Middle frontal gyrus (tissue), 1 donor: Measurements from ENCODE around the gene MAVS.
A peak's percentile ranks its signal among the peaks of the same experiment; 100 is the strongest.
"Not testable (repeated sequence)": the region's sequence is repeated elsewhere in the genome, so short reads cannot be mapped to it uniquely, and the experiment has no call there.

Experiments
- DNase-seq: peaks from one replicate; pipeline ENCODE4 v3.0.0-alpha.2; 2015; ENCODE audit warnings: low spot score; ENCODE audit errors: extremely low spot score

The MAVS gene

DNA sequence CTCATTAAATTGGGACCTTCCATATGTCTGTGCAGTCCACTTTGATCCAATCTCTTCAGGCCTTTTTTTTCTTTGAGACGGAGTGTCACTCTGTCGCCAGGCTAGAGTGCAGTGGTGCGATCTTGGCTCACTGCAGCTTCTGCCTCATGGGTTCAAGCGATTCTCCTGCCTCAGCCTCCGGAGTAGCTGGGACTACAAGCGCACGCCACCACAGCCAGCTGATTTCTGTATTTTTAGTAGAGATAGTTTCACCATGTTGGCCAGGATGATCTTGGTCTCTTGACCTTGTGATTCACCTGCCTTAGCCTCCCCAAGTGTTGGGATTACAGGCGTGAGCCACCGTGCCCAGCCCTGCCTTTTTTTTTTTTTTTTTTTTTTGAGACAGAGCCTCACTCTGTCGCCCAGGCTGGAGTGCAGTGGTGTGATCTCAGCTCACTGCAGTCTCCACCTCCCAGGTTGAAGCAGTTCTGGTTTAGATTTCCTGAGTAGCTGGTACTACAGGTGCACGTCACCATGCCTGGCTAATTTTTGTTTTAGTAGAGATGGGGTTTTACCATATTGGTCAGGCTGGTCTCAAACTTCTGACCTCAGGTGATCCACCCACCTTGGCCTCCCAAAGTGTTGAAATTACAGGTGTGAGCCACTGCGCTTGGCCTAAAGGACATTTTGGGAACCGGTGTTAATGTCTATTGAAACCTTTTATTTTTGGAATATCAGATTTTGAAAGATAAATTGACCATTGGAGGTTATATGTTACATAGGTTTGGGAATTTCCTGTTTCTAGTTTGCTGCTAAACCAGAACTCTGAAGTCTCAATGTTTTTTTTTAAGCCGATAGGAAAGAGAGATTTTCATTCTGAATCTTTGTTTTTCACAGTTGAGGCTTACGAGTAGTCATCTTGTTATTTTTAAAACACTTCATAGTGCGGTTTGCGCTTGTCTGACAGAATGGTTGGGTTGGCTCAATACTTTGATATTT lies 60.4 kb downstream of the MAVS start:
- DNase-seq: not testable (repeated sequence)

DNA sequence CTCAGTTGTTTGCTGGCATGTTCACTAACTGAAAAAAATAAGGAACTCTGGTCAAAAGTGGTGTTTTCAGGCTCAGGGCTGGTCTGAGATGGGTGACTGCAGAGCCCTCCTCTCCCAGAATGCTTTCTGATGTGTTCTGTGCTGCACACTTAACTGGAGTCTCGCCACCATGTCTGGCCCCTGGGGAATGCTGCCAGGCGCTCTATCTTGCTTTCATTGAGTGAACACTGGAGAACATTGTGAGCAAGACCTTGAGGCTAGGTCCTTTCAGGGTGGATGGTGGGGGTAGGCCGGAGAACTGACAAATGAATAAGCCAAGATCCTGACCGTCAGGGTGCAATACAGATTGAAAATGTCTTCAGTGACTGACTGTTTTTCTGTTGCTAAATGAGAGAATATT lies 62.0 kb downstream of the MAVS start:
- DNase-seq: no peak

DNA sequence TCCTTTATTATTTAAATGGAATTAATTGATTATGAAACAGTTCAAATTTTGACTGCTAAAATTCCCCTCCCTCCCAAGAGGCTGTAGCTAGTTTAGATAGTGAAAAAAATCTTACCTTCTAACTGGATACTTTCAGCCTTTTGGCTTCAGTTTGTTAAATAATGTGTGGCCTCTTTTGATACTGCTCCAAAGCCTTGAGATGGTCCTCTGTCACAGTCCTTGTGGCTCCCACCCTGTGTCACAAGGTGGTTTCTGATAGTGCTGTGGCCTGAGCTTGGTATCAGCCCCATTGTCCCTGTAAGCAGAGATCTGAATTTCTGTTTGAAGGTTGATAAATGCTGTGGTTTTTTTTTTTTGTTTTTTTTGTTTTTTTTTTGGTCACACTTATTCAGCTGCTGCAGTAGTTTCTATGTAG lies 63.3 kb downstream of the MAVS start:
- no peak for DNase-seq

DNA sequence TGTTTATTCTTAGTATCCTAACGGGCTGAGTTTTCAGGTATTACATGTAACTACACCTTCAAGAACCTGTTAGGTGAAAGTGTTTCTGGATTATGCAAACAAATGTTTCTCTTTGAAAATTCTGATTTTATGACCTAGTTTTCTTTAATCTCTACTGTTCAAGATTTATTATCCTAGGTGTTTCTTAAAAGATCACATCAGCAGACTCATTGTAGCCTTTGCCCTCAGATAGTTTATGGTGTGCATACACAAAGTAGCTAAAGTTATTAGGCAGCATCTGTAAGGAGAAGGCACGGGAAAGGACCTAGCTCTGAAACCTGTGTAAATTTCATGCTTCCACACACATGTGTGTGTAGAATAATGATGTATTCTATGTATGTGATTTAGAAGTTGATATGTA lies 64.2 kb downstream of the MAVS start:
- DNase-seq: no peak

DNA sequence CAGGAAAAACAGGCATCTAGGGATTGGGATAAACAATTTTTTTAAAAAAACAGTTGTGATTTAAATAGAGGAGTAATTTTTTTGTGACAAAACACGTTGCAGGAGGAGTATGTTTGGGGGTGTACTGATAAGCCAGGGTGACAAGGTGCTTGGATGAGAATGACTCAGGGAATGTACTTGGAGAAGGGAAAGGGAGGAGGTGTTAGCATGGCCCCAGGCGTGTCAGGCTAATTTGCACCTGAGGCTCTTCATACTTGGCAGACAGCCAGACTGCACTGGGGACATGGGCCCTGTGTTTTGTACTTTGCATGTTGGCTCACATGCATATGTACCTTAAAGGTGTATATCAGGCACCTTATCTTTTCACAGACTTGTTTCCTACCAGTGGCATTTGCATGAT lies 65.3 kb downstream of the MAVS start:
- no peak for DNase-seq

DNA sequence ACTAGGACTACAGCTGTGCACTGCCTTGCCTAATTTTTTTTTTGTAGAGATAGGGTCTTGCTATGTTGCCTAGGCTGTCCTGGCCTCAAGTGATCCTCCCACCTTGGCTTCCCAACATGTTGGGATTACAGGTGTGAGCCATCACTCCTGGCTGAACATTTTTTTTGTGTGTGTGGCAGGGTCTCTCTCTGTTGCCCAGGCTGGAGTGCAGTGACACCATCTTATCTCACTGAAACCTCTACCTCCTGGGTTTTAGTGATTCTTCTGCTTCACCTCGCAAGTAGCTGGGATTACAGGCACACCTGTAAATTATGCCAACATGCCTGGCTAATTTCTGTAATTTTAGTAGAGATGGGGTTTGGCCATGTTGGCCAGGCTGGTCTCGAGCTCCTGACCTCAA lies 67.8 kb downstream of the MAVS start:
- DNase-seq: no peak

DNA sequence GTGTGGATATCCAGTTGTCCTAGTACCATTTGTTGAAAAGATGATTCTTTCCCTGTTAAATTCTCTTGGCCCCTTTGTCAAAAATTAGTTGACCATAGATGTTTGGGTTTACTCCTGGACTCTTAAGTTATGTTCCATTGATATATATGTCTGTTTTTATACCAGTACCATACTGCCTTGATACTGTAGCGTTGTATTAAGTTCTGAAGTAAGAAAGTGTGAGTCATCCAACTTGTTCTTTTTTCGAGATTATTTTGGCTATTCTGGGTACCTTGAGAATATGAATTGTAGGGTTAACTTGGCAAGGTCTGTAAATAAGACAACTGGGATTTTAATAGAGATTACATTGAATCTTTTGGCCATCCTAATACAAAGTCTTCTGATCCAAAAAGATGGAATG lies 69.1 kb downstream of the MAVS start:
- no peak for DNase-seq

DNA sequence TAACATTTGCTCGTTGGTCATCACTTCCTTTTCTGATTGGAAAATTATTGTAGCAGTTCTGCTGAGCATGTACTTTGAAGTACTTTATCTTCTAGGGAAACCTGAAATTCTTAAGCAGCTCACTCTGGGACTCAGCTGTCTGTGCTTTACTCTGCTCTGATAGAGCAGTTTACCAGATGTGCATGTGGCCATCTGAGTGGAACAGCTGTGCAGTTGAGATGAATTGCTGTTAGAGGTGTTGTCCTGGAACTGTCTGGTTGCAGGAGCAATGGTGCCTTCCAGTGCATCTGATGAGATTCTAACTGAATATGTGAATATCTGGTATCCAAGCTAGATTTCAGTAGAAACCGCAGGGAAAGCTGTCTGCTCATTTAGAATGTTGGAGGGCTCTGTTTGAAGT lies 69.7 kb downstream of the MAVS start:
- DNase-seq: no peak

DNA sequence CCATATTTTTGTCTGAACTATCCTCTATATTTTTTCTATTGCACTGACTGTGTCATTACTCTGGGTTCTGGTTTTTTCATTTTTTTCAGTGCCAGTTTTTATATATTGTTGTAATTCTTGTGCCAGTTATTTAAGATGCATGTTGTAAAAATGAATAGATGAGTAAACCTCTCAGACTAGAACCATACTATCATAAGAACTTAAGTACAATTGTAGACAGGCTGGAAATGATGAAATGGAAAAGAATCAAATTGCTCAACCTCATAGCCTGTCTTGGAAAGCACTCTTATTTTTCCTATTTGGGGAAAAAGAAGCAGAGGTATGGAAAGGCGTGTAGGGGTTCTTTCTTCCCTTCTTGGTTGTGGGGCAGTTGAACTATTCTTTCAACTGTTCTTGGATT lies 72.7 kb downstream of the MAVS start:
- DNase-seq: no peak

DNA sequence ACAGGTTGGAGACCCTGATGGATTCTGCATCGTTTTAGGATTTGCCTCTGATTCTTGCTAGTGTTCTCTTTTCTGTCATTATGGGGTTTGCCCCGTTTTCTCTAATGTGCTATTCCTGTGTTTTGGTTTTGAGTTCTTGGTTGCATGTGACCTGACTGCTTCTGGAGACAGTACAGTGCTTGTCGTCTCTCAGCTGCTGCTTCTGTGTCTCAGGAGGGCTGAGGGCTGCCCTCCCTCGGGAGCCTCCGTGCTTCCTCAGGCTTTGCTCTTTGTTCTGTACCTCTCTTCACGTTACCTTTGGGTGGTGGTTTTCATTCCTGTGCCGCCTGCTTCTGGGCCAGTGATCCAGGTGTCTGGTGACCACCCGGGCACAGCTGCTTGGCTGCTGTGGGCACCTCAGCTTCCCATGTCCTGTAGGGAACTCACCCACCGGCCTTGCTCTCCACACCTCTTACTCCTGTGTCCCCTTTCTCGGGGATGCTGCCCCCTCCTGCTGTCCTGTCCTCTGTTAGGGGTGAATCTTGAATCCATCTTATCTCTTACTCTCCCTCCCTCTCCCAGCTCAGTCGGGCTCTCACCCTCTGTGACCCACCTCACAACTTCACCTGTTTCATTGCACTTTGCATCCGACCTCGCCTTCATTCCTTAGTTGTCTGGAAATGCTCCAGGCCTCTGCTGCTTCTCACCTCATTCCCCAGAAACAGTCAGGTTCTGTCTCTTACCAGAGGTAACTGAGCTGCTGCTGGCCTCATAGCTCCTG lies 75.8 kb downstream of the MAVS start:
- DNase-seq: no peak

DNA sequence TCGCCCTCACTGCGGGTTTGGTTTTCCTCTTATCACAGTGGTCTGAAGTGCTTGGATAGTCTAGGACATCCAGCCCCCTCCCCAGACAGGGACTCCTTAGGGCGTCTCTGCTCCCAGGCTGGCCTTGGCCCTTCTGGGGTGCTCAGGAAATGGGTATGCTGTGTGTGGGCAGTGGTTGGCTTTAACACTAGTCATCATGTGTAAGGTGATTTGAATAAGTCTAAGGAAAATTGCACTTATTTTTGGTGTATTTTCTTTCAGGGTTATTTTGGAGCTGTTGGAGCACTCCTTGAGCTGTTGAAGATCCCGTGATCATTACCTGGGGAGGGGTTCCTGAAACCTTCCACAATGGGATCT lies 76.3 kb downstream of the MAVS start:
- no peak for DNase-seq

DNA sequence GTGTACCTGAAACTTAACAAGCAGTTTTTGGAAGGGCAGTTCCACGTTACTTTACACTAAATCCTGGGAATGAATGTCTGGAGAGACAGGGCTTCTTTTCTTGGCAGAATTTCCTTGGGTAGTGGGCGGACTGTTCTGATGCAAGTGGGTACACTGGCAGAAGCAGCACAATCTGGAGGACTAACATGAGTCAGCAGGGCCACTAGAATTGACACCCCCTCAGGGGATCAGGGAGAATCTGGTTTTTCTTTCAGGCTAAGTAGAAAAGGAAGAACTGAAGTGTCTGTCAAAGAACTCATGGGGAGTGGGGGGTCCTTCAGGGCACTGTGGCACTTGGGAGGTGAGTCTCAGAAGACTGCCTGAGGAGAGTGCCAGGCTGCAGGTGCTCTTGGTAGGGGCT lies 77.2 kb downstream of the MAVS start:
- DNase-seq: peak; percentile 51

DNA sequence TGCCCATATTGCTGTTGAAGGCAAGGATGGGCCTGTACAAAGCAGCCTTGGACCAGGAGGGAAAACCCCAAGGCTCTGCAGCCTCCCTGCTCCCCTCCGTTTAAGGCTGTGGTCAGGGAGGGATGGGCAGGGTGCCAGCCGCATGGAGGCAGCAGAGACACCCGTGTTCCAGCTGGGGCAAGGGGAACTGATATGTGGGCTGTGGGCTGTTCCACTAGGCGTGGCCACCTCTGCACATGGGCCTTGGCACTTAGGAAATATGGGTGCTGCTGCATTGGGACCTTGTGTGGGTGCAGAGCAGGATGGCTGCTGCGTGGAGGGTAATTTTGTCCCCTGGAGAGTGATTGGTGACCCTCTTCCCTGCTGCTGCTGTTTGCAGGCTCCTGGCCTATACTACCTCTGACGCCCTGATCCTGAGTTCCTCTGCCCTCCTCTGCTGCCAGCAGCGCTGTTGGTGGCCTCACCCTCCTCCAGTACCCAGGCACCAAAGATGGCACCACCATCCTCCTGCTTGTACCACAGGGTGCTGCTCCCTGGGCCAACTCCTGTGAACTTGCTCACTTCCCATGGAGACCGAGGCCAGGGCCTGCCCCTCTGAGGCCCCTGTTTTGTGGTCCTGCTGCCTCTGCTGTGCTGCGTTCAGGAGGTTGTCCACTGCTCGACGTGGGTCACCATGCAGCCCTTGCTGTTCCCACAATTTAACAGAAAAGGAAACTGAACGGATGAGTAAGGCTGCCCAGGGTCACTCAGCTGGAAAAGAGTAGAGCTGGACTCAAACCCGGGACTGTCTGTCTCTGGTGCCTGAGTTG lies 77.9 kb downstream of the MAVS start:
- no peak for DNase-seq

DNA sequence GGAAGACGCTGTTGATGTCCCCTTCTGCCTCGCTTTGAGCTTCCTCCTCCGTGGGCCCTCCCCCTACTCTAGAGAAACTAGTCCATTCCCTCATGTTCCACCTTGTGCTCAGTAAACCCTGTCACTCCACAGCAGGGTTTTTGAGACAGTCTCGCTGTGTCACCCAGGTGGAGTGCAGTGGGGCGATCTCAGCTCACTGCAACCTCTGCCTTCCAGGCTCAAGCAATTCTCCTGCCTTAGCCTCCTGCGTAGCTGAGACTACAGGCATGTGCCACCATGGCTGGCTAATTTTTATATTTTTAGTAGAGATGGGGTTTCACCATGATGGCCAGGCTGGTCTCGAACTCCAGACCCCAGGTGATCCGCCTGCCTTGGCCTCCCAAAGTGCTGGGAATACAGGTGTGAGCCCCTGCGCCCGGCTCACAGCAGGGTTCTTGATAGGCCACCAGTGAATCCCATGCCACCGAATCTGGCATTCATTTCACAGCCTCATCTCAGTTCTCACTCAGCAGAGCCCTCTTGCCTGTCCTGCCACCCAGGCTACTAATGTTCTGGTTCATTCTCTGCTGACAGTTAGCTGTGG lies 78.6 kb downstream of the MAVS start:
- DNase-seq: no peak
